Subcutaneous abdominal adipose tissue (tissue), 5 donors: Measurements from ENCODE around the gene ARVCF.

Experiments
- H3K27ac ChIP-seq: one replicate; pipeline ENCODE4 v1.7.0; 2013; ENCODE audit warnings: low read depth, mild to moderate bottlenecking, inconsistent platforms, low read length, moderate library complexity
- H3K27me3 ChIP-seq, 5 donors: one replicate each; pipeline ENCODE4 v1.7.0; 2013; ENCODE audit warnings: low read length in 5 of 5, inconsistent platforms in 1 of 5; ENCODE audit not compliant: control insufficient read depth in 5 of 5, insufficient read depth in 4 of 5
- H3K36me3 ChIP-seq, 5 donors: one replicate each; pipeline ENCODE4 v1.7.0; 2013; ENCODE audit warnings: low read length in 5 of 5; ENCODE audit not compliant: control insufficient read depth in 5 of 5, insufficient read depth in 5 of 5
- H3K4me1 ChIP-seq, 5 donors: one replicate each; pipeline ENCODE4 v1.7.0; 2013; ENCODE audit warnings: low read length in 5 of 5, mild to moderate bottlenecking in 3 of 5, moderate library complexity in 1 of 5; ENCODE audit not compliant: control insufficient read depth in 5 of 5, insufficient read depth in 5 of 5
- H3K4me3 ChIP-seq, 5 donors: one replicate each; pipeline ENCODE4 v1.7.0; 2013; ENCODE audit warnings: low read length in 5 of 5, low read depth in 1 of 5
- H3K9ac ChIP-seq, 5 donors: one replicate each; pipeline ENCODE4 v1.7.0; 2013; ENCODE audit warnings: low read length in 5 of 5, mild to moderate bottlenecking in 4 of 5, moderate library complexity in 3 of 5
- H3K9me3 ChIP-seq, 5 donors: one replicate each; pipeline ENCODE4 v1.7.0; 2013; ENCODE audit warnings: low read length in 5 of 5; ENCODE audit not compliant: control insufficient read depth in 5 of 5
- donor health status: healthy.
- donor health status: healthy.
- donor health status: healthy.
- donor health status: healthy.
- donor health status: healthy.

The ARVCF gene

GRCh38 chr22:19998991-19999820 lies 17.4 kb downstream of the ARVCF start:
- Histone ChIP-seq H3K4me3 (no peak overlapping the region), H3K27me3 (no peaks in the 10 kb centered on the region), H3K9me3 (peaks cover 0 to 5% (median 1%) of the 10 kb centered on the region in 5 donors), H3K27ac (no peak overlapping the region), H3K36me3 (no peaks in the 10 kb centered on the region), H3K4me1 (peaks cover 9 to 43% (median 38%) of the 10 kb centered on the region in 5 donors), H3K9ac (peak overlapping the region in 1 of 5 donors; percentile 48)

GRCh38 chr22:19998232-19998951 lies 18.2 kb downstream of the ARVCF start:
- H3K27me3 ChIP-seq = no peaks in the 10 kb centered on the region
- no peak overlapping the region for H3K27ac ChIP-seq
- peaks cover 9 to 43% (median 38%) of the 10 kb centered on the region in 5 donors for H3K4me1 ChIP-seq
- H3K9me3 ChIP-seq = peaks cover 0 to 3% (median 0%) of the 10 kb centered on the region in 5 donors
- peak overlapping the region in 2 of 5 donors; percentile 12 to 48 for H3K9ac ChIP-seq
- no peaks in the 10 kb centered on the region for H3K36me3 ChIP-seq
- no peak overlapping the region for H3K4me3 ChIP-seq

DNA sequence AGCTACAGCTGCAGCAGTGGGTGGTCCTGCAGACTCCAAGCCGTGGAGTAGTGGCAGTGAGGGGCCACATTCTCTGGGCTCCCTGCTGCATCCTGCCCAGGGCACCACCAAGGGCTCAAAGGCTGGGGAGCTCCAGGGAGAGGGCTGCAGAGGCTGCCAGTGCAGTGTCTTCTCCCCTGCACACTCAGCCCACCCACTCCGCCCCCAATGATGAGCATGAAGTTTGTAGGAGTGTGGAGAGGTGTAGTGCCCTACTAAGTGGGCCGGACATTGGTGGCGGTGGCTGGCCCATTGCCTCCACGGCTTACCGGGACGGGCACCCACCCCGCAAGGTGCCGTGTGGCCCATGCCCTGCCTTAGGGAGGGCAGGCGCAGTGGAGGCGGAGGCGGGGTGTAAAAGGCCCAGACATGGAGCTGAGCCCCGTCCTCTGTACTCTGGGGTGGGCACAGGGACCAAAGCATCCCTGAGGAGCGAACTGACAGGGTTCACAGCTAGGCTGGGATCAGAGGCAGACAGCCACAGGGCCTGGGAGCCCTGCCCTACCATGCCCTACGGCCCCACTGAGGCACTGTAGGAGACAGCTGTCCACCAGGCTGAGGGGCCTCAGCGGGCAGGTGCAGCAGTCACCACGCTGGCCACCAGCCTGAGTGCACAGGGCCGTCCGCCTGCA lies 18.9 kb downstream of the ARVCF start:
- Histone ChIP-seq H3K36me3 (no peaks in the 10 kb centered on the region), H3K4me1 (peaks cover 9 to 47% (median 42%) of the 10 kb centered on the region in 5 donors), H3K27me3 (no peaks in the 10 kb centered on the region), H3K4me3 (no peak overlapping the region), H3K9me3 (no peaks in the 10 kb centered on the region), H3K27ac (no peak overlapping the region), H3K9ac (no peak overlapping the region)

DNA sequence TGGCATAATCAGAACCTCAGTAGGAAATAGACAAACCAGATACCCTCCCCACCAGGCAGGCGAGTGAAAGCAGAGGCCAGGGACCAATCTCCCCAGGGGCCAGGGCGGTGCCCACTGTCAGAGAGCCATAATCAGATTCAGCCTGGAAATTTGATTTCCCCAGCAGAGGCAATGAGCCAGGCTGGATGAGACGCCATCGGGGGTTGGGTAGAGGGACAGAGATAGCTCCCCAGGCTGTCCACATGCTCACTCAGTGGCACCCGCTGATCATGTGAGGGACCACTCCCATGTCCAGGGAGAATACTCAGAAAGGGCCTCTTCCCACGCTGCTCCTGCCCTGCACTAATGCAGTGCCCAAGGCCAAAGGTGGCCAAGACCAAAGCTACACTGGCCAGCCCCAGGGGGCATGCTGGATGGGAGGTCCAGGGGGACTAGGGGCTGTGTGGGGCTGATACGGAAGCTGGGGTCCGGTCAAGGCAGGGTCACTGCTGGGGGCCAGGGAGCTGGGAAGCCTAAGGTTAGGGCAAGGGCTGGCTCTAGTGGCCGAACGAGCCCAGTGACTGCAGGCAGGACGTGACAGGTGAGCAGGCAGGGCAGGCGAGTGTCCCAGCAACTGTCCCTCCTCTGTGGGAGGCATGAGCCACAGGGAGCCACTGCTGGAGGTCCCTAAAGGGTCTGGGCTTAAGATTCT lies 19.8 kb downstream of the ARVCF start:
- Histone ChIP-seq H3K27me3 (no peaks in the 10 kb centered on the region), H3K27ac (no peak overlapping the region), H3K4me1 (peaks cover 9 to 56% (median 46%) of the 10 kb centered on the region in 5 donors), H3K4me3 (no peak overlapping the region), H3K9me3 (no peaks in the 10 kb centered on the region), H3K36me3 (no peaks in the 10 kb centered on the region), H3K9ac (no peak overlapping the region)

DNA sequence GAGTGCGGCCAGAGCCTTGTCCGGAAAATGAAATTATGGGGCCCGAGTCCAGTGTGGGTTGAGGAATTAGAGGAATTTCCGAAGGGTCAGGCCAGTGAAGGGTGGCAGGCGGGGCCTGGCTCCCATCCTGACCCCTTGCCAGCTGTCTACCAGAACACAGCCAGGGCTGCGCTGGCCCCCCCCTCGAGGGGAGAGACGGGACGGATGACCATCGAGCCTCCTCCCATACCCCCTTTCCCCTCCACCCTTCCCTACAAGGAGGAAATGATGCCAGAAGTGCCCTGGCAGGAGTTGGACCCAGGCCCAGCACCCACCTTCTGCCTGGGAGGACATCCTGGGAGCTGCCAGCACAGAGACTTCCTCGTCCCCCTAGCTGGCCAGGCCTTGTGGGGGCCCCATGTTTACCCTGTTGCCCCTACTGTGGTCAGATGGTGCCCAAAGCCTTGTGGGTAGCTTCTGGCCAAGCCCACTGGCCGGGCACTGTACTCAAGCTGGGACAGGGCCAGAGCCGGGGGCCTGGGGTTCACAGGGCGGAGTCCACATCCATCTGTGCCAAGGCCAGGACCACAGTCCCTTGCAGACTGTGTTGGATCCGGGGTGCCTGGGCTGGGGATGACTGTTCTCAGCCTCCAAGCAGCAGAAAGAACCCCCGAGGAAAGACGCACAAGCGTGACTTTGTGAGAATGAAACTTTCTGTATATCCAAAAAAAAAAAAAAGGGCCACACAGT lies 20.8 kb downstream of the ARVCF start:
- Histone ChIP-seq H3K27ac (peak overlapping the region; percentile 16), H3K4me3 (no peak overlapping the region), H3K4me1 (peaks cover 9 to 66% (median 56%) of the 10 kb centered on the region in 5 donors), H3K36me3 (no peaks in the 10 kb centered on the region), H3K9ac (peak overlapping the region in 1 of 5 donors; percentile 13), H3K9me3 (no peaks in the 10 kb centered on the region), H3K27me3 (no peaks in the 10 kb centered on the region)

DNA sequence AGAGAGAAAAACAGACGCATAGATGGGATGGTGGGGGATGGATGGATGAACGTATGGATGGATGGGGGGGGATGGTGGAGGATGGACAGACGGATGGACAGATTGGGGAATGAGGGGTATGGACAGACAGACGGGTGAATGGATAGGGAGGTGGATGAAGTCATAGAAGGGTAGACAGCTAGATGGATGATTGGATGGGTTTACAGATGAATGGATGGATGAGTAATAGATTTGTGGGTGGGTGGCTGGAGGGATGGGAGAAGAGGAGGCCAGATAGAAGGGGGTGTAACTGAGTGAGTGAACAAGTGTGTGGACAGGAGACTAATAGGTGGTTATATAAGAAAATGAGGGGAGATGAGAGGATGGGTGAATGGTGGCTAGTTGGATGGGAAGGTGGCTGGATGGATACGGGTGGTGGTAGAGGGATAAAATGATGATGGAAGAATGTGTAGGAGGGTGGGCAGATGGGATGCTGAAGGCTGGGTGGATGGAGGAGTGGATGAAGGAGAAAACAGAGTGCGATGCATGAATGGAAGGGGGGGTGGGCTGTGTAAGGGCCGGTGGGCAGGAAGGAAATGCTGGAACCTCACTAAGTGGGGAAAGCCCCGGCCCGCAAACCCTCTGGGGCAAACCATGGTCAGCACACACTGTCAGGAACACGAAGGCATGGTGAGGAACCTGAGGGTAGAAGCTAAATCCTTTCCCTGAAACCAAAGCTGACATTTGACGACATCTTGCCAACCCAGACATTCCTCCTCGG lies 21.6 kb downstream of the ARVCF start:
- peaks cover 9 to 68% (median 60%) of the 10 kb centered on the region in 5 donors for H3K4me1 ChIP-seq
- H3K27ac ChIP-seq = peak overlapping the region; percentile 16
- no peaks in the 10 kb centered on the region for H3K36me3 ChIP-seq

GRCh38 chr22:19993926-19994325 lies 22.7 kb downstream of the ARVCF start:
- no peaks in the 10 kb centered on the region for H3K9me3 ChIP-seq
- H3K27me3 ChIP-seq = no peaks in the 10 kb centered on the region
- H3K9ac ChIP-seq = no peak overlapping the region
- H3K27ac ChIP-seq = no peak overlapping the region
- H3K36me3 ChIP-seq = no peaks in the 10 kb centered on the region
- peaks cover 7 to 66% (median 62%) of the 10 kb centered on the region in 5 donors for H3K4me1 ChIP-seq
- H3K4me3 ChIP-seq = no peak overlapping the region

More for the DNA sequence above, 21.6 kb downstream of the ARVCF start:
- no peak overlapping the region for H3K4me3 ChIP-seq
- H3K9me3 ChIP-seq = no peaks in the 10 kb centered on the region
- H3K27me3 ChIP-seq = no peaks in the 10 kb centered on the region
- no peak overlapping the region for H3K9ac ChIP-seq

DNA sequence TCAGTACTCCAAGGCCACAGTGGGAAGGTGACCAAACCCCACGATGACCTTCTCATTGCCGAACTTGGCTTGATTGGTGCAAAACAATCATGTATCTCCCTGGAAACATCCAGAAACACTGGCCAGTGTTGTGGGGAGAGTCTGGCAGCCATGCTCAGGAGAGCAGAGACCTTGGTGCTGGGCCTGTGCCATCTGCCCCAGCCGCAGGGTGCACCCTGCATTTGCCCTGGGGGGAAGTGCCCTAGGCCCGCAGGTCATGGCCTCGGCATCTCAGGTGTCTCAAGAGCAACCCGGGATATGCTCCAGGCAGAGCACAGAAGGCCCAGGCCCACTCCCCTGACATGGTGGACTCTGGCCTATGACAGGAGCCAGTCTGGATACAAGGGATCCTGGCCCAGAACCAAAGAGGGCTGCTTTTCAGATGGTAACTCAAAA lies 23.7 kb downstream of the ARVCF start:
- H3K27me3 ChIP-seq = no peaks in the 10 kb centered on the region
- H3K4me3 ChIP-seq = no peak overlapping the region
- no peaks in the 10 kb centered on the region for H3K36me3 ChIP-seq
- H3K9ac ChIP-seq = no peak overlapping the region
- H3K27ac ChIP-seq = no peak overlapping the region
- no peaks in the 10 kb centered on the region for H3K9me3 ChIP-seq
- H3K4me1 ChIP-seq = peaks cover 4 to 65% (median 56%) of the 10 kb centered on the region in 5 donors
